ENCODE data around the gene IMMP1L.

DNA sequence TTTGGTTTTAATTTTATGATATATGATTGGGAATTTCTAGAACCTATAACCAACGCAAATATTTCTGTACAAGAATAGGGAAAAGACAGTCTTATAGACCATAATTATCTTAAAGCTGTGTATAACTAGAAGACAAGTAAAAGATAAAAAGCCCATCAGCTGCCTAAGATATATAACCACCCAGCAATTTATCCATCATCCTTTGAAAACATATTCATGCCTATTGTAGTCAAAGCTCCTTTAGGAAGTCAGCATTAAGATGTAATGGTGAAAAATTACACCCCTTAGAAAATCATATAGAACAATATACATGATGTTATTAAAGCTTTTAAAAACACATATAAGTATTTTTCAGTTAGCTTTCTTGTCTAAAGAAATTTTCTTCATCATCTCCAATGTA lies 46.5 kb upstream of the IMMP1L start:
- TF ChIP-seq CTCF (IDR thresholded peaks at IDR 0.05) (no peak), EZH2 (IDR thresholded peaks at IDR 0.05; ENCODE audit: borderline replicate concordance, insufficient read depth, low read depth, low read length, poor library complexity, severe bottlenecking) (no peak)

Measured in B cell (primary cell).